ENCODE measurements around the gene OR51B2.
"Not testable (repeated sequence)": the region's sequence is repeated elsewhere in the genome, so short reads cannot be mapped to it uniquely, and the experiment has no call there.

OR51B2 gene

GRCh38 chr11:5307256-5308019 lies 16.7 kb downstream of the OR51B2 start:
- DNase-seq = no peak

GRCh38 chr11:5304046-5304445 lies 20.1 kb downstream of the OR51B2 start:
- DNase-seq = no peak

GRCh38 chr11:5303626-5304025 lies 20.5 kb downstream of the OR51B2 start:
- no peak for DNase-seq

GRCh38 chr11:5301846-5302245 lies 22.3 kb downstream of the OR51B2 start, which contains the start of gene OR51B4:
Gene OR51B4, minus strand, starts transcription at chr11:5301946. Its CDS starts 0 bp downstream, at chr11:5301946.
- no peak for DNase-seq

GRCh38 chr11:5300251-5300650 lies 23.8 kb downstream of the OR51B2 start:
- no peak for DNase-seq

- DNase-seq = no peak
Measured at GRCh38 chr11:5298451-5298850, 25.6 kb downstream of the OR51B2 start.

- DNase-seq = no peak
Measured at GRCh38 chr11:5297721-5298323, 26.3 kb downstream of the OR51B2 start.

- not testable (repeated sequence) for DNase-seq
Measured at GRCh38 chr11:5294342-5294995, 29.6 kb downstream of the OR51B2 start.

- DNase-seq = no peak
Measured at GRCh38 chr11:5293028-5293427, 31.1 kb downstream of the OR51B2 start.

GRCh38 chr11:5291207-5291838 lies 32.8 kb downstream of the OR51B2 start:
- peak; percentile 26 to 27 for DNase-seq

GRCh38 chr11:5290106-5290505 lies 34.0 kb downstream of the OR51B2 start:
- DNase-seq = no peak

- no peak for DNase-seq
Measured at GRCh38 chr11:5289696-5290095, 34.4 kb downstream of the OR51B2 start.

- DNase-seq = no peak
Measured at GRCh38 chr11:5288906-5289550, 35.1 kb downstream of the OR51B2 start.

GRCh38 chr11:5288108-5288905 lies 35.8 kb downstream of the OR51B2 start:
- no peak for DNase-seq

GRCh38 chr11:5286901-5287300 lies 37.2 kb downstream of the OR51B2 start:
- no peak for DNase-seq

- no peak for DNase-seq
Measured at GRCh38 chr11:5286351-5286750, 37.7 kb downstream of the OR51B2 start.

- no peak for DNase-seq
Measured at GRCh38 chr11:5285703-5286340, 38.3 kb downstream of the OR51B2 start.

GRCh38 chr11:5284637-5285036 lies 39.5 kb downstream of the OR51B2 start:
- no peak for DNase-seq

- DNase-seq = no peak
Measured at GRCh38 chr11:5283882-5284281, 40.2 kb downstream of the OR51B2 start.

GRCh38 chr11:5283086-5283485 lies 41.0 kb downstream of the OR51B2 start:
- no peak for DNase-seq

GRCh38 chr11:5282628-5283027 lies 41.5 kb downstream of the OR51B2 start:
- DNase-seq = no peak

GRCh38 chr11:5281596-5281995 lies 42.5 kb downstream of the OR51B2 start:
- no peak for DNase-seq
